CD4-positive, alpha-beta T cell treated with Interleukin-4 for 4 hours (primary cell): ENCODE results near the gene RPS27A.
"Not testable (repeated sequence)": the region's sequence is repeated elsewhere in the genome, so short reads cannot be mapped to it uniquely, and the experiment has no call there.

Experiments used
- DNase-seq: peaks from one replicate; pipeline ENCODE4 v3.0.0-alpha.2; 2020

RPS27A gene

DNA sequence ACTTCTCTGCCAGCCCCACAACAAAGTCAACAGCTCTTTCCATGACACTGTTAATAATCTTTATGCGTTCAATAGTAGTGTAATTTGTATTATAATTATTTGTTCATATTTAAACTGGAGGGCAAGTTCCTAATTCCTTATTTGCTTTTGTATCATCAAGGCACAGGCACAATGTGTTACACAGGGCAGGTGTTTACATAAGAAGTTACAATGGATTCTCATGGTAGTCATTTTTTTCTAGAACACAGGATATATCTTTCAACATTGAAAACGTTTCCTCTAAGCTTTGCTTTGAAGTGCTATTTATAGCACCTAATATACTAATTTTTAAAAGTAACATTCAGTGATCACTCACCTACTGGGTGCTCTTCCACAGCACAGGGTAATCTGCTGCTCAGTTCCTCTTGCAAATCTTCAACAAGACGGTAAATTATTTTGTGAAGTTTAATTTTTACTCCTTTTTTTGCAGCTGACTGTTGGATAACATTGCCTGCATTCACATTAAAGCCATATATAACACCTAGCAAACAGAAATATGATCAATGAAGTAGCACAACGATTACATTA, 7.3 kb downstream of the RPS27A start:
- no peak for DNase-seq

DNA sequence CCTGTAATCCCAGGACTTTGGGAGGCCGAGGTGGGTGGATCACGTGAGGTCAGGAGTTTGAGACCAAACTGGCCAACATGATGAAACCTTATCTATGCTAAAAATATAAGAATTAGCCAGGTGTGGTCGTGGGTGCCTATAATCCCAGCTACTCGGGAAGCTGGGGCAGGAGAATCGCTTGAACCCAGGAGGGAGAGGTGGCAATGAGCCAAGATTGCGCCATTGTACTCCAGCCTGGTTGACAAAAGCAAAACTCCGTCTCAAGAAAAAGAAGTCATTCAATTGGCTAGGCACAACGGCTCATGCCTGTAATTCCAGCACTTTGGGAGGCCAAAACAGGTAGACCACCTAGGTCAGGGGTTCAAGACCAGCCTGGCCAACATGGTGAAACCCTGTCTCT, 9.1 kb downstream of the RPS27A start:
- DNase-seq, result not testable (repeated sequence)

DNA sequence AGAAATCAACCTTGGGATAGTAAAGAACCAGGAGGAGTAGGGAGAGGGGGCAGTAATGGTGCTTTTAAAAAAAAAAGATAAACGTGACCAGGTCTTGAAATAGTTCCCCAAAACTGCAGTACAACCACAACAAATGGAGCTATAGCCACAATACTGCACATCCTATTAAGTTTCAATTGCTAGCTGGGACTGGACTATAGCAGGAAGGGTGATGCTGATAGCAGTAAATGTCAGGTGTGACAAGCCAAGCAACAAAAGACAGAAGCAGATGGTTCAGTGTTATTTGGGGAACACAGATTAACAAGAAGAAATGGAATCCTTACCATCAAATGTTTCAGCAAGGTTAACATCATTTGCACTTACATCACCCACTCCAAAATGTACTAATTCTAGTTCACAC, 10.1 kb downstream of the RPS27A start:
- no peak for DNase-seq

DNA sequence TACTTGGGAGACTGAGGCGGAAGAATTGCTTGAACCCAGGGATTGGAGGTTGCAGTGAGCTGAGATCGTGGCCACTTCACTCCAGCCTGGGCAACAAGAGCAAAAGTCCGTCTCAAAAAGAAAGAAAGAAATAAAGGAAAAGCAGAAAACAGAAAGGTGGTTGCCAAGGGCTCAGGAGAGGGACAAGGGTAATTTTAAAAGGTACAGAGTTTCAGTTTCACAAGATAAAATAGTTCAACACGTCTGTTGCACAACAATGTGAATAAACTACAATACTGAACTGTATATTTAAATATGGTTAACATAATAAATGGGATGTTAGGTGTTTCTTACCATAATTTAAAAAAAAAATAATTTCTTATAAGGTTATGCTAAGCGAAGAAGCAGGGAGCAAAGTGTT, 12.9 kb downstream of the RPS27A start:
- no peak for DNase-seq

DNA sequence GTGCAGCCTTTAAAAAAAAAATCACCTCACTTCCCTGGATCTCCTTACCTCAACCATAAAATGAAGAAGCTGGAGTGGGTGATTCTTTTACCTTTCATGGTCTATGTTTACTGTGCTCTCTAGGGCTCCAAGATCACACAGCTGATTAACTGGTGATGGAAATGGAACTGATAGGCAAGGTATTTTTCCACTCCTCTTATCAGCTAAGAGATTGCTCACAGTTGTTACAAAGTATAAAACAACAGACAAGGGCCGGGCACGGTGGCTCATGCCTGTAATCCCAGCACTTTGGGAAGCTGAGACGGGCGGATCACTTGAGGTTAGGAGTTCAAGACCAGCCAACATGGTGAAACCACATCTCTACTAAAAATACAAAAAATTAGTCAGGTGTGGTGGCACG, 14.5 kb downstream of the RPS27A start:
- no peak for DNase-seq

DNA sequence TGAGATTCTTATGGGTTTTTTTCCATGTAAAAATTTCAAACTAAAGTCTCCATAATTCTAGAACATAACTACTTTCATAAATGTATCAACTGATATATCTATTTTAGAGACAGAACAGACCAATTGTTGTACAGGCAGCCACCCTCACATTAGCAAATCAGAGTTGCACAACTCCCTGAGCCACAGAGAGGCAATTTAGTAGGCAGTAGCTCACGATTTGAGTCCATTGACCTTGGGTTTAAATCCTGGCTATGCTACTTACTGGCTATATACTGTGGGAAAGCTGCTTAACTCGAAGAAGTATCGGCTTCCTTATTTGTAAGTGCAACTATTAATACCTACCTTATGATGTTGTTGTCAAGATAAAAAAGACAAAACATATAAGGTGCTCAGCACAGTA, 20.3 kb downstream of the RPS27A start:
- no peak for DNase-seq

DNA sequence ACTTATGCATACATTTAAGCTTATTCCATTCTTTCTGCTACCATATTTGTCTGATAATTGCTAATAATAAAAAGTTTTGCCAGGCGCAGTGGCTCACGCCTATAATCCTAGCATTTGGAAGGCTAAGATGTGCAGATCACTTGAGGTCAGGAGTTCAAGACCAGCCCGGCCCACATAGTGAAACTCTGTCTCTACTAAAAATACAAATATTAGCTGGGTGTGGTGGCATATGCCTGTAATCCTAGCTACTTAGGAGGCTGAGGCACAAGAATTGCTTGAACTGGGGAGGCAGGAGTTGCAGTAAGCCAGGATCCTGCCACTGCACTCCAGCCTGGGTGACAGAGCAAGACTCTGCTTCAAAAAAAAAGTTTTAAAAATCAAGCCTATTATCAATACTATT, 27.1 kb downstream of the RPS27A start:
- not testable (repeated sequence) for DNase-seq

DNA sequence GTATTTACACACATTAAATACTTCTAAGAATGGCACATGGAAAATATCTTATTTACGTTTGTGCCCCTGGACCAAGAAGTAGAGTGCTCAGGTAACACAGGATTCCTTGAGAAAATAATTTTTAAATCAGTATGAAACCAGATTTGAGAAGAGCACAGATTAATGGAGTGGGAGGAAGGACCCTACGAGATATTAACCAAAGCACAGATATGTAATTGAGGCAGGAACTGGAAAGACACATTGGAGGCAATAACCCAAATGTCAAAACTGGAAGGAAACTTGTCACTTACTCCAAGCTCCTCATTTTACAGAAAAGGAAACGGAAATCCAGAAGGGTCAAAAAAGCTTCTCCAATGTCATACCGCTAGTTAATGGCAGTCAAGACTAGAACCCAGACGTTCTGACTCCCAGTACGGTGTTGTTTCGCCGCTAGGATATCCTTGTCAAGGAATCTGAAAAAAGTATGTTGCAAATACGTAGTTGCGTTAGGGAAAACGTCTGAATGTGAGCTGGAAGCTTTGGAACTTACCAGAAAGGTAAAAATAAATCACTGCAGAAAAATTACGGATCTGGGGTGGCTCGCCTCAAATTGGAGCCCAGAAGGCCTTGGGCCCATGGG, 35.9 kb downstream of the RPS27A start:
- DNase-seq, result no peak

DNA sequence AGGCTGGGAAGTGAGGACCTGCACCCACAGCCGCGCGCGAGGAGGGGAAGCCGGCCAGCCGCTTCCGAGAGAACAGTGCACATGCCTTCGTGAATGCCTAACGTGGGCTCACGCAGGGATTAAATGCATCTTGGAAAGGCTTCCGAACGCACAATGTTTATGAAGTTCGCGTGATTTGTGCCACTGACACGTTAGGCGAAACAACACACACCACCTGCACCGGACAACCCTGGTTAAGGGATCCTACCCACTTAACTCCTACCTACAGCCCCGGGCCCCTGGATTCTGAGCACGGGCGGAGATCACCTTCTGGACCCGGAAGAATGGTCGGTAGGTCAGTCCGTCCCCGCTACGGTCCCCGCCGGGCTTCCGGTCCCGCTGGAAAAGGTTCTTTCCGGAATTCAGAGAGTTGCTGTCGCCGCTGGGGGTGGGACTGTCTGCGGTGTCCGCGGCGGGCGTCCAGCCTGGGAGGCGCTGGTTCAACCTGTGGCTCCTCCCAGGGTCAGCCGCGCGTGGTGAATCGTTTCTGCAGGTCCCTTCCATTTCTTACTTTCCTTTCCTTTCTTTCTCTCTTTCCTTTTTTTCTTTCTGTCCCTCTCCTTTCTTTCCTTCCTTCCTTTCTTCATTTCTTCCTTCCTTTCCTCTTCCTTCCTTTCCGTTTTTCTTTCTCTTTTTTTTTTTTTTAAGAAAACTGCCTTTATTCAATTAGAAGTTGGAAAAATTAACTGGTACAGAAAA, 36.6 kb downstream of the RPS27A start, which contains the start of gene MTIF2:
MTIF2 (minus strand) TSS at position 325 of the 738 bp plus-strand sequence. CDS start 5,373 bp downstream, outside the sequence.
- peak; percentile 89 for DNase-seq

DNA sequence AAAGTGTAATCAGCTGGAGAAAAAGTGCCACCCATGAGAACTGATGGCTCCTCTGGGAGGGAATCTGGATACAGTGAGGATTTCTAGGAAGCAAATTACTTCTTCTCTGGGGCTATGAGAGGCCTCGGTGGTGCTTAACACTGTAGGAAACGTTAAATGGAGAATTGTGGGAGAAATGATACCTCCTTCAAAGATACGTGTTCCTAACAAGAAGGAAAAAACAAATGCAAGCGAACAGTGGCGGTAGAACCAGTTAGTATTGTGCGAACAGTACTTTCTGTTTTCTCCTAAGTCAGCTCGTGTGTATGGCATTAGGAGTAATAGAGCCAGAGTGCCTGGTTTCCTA, 37.1 kb downstream of the RPS27A start:
- DNase-seq, result no peak

DNA sequence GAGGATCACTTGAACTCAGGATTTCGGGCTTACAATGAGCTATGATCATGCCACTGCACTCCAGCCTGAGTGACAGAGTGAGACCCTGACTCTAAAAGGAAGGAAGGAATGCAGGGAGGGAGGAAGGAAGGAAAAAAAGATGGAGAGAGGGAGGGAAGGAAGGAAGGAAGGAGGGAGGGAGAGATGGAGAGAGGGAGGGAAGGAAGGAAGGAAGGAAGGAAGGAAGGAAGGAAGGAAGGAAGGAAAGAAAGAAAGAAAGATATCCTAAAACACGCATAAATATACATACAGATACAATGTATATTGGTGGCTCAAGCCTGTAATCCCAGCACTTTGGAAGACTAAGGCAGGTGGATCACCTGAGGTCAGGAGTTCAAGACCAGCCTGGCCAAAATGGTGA, 41.9 kb downstream of the RPS27A start:
- not testable (repeated sequence) for DNase-seq

DNA sequence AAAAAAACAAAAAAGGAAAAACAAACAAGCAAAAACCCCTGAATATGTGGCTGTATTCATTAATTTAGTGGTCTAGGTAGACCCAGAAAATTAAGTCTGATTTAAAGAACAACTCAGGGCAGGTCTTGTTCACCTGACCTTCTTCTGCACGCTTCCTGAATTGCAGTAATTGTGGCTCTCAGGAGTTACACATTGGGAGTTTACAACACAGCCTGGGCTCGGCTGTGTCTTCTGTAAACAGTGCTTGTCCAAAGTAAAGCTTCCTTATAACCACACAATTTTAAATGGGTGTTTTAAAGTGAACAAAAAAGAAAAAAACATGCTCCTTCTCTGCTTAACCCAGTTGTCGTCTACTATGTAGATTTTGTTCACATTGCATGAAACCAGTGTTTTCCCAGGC, 44.8 kb downstream of the RPS27A start:
- DNase-seq, result no peak

DNA sequence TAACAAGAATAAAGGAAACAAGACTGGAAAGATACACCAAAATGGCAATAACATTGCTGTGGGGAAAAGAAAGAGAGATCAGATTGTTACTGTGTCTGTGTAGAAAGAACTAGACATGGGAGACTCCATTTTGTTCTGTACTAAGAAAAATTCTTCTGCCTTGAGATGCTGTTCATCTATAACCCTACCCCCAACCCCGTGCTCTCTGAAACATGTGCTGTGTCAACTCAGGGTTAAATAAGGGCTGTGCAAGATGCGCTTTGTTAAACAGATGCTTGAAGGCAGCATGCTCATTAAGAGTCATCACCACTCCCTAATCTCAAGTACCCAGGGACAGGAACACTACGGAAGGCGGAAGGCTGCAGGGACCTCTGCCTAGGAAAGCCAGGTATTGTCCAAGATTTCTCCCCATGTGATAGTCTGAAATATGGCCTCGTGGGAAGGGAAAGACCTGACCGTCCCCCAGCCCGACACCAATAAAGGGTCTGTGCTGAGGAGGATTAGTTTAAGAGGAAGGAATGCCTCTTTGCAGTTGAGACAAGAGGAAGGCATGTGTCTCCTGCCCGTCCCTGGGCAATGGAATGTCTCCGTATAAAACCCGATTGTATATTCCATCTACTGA, 46.8 kb downstream of the RPS27A start:
- not testable (repeated sequence) for DNase-seq

DNA sequence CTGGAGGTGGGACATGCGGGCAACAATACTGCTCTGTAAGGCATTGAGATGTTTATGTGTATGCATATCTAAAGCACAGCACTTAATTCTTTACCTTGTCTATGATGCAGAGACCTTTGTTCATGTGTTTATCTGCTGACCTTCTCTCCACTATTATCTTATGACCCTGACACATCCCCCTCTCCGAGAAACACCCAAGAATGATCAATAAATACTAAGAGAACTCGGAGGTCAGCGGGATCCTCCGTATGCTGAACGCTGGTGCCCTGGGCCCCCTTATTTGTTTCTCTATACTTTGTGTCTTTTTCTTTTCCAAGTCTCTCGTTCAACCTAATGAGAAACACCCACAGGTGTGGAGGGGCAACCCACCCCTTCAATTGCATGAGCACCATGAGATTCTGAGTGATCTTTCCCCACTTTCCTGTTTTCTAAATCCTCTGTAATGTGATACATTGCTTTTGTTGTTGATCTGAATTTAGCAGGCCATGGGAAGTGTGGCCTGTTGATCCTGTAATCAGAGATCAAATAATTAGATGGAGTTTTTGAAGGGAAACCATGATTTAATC, 47.5 kb downstream of the RPS27A start:
- not testable (repeated sequence) for DNase-seq

DNA sequence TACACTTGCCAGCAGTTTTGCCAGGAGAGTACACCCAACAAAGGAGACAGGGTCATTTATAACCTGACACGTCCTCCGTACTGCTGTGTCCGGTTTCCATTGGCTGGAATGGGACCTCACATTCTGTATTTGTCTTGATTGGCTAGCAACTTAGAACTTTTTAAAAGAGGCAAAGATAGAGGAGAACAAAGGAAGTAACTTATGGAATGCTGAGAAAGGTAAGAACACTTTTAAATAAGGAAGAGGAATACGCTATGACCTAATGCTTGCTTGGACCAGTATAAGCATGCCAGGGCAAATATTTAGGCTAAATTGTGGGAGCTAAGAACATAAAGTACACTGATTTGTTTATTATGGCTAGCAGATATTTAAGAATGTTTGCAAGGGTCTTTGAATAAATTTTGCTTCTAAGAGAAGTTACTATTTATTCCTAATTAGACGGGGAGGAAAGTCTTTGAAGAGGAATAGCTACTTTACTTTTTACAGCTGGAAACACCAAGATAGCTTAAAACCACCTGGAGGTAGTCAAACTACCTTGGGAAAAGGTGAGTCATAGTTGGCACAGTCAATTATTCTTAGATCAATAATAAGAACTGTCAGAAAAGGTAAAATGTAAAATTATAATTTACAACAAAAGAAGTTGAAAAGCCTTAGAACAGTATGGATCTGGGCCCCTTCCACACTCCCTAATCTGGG, 48.5 kb downstream of the RPS27A start:
- DNase-seq, result not testable (repeated sequence)

DNA sequence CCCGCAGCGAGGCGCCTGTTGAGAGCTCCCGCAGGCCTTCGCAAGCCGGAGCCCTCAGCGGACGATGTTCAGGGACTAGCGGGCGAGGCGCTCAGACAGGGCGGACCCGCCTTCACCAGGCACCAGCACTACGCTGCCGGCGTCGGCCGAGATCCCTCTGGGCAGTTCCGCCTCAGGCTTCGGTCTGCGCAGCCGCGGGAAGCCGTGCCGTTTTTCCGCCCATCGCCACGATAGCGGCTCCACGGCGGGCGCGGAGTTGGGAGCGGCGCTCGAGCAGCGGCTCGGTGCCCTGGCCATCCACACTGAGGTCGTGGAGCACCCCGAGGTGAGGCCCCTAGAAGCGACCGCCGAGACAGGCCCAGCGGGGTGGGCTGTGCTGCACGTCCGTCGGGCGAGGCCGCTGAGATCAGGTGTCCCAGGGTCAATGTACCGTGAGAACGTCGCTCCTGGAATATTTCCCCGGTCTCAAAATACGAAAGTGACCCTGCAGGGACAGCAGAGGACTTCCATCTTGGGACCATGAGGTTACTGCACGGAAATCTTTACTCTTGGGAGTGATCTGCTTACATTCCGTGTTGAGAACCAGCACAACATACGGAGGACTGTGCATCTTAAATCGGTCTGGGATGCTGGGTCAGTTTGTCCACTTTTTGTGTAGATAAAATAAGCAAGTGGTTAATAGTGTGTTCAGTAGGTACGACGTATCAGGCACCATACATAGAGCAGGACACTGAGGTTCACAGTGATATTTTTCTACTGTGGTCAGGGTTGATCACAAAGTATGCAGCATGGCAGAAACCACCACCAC, 49.8 kb downstream of the RPS27A start:
- peak; percentile 88 for DNase-seq

DNA sequence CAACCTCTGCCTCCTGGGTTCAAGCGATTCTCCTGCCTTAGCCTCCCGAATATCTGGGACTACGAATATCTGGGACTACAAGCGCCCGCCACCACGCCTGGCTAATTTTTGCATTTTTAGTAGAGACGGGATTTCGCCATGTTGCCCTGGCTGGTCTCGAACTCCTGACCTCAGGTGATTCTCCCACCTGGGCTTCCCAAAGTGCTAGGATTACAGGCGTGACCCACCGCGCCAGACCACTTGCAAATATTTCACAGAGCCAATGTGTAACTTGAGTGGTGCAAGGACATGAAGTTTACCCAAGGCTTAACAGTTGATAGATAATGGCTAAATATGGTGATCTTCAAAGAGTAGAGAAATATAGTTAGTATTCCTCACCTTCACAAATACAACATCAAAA, 50.6 kb downstream of the RPS27A start:
- DNase-seq, result no peak
